Measurements from ENCODE around the gene LUZP4. TPM values are rescaled to one million over a fixed set of nuclear protein-coding genes. Genes with fewer than 3 reads are reported as not detected.

LUZP4 gene
- total RNA-seq, 1 experiment from 2014 or later = not detected

DNA sequence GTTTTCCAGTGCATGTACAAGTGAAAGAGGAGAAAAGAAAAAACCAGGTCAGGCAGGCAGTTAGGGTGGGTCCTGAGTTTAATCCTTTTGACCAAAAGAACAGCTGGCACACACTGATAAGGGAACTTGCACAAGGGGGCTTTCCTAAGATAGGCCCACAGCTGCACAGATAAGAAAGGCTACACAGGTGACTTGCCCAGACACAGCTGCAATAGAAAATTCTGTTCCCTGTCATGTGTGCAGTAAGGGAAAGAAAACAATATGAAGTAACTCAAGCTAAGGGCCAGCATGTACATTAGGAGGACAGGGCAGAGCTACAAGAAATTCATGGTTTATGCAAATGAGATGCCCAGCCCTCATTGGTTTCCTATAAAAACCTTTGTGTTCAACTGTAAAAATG is 32.9 kb downstream of the LUZP4 start:
- H3K79me2 ChIP-seq (ENCODE audit: insufficient read depth, low read length) = no peaks in the 10 kb centered on the region
- no peak overlapping the region for H2AFZ ChIP-seq (ENCODE audit: low read depth, low read length, poor library complexity, severe bottlenecking)
- no peaks in the 10 kb centered on the region for H3K27me3 ChIP-seq (ENCODE audit: insufficient read depth, low read length)
- no peaks in the 10 kb centered on the region for H3K9me3 ChIP-seq (ENCODE audit: control insufficient read depth in 1 of 2, insufficient read depth in 1 of 2, low read depth in 1 of 2, low read length in 2 of 2)
- TF ChIP-seq JUND (IDR thresholded peaks at IDR 0.05) (no peak), EZH2phosphoT487 (IDR thresholded peaks at IDR 0.05; ENCODE audit: borderline replicate concordance) (no peak), ZFX (IDR thresholded peaks at IDR 0.05) (no peak), ELF1 (IDR thresholded peaks at IDR 0.05; ENCODE audit: borderline replicate concordance, low read depth) (no peak), POLR2A (IDR thresholded peaks at IDR 0.05; ENCODE audit: borderline replicate concordance, extremely low read depth, insufficient read depth, insufficient read length) (no peak), EZH2 (IDR thresholded peaks at IDR 0.05) (no peak), SRF (IDR thresholded peaks at IDR 0.05; ENCODE audit: low read depth) (no peak), EGR1 (IDR thresholded peaks at IDR 0.05; ENCODE audit: low read depth) (no peak), SIN3A (IDR thresholded peaks at IDR 0.05; ENCODE audit: low read depth) (no peak), ZNF274 (IDR thresholded peaks at IDR 0.05; ENCODE audit: low read depth, low read length) (no peak), CEBPB (IDR thresholded peaks at IDR 0.05; ENCODE audit: low read depth) (no peak), CBX3 (IDR thresholded peaks at IDR 0.05; ENCODE audit: low read depth) (no peak), POLR2AphosphoS5 (IDR thresholded peaks at IDR 0.05; ENCODE audit: low read depth, low read length) (no peak), RAD21 (IDR thresholded peaks at IDR 0.05; ENCODE audit: low read depth) (no peak), ATF3 (IDR thresholded peaks at IDR 0.05) (no peak)
- TF ChIP-seq, protein P1, sequence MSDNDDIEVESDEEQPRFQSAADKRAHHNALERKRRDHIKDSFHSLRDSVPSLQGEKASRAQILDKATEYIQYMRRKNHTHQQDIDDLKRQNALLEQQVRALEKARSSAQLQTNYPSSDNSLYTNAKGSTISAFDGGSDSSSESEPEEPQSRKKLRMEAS (IDR thresholded peaks at IDR 0.05) = no peak
- BruUV-seq (replicated peaks) = no TSS peak
- no peak for ATAC-seq
- ChIA-PET POLR2A (no interaction called here), RAD21 (ENCODE audit: low non-redundant PET in 1 of 2, low total read pairs in 2 of 2, uncharacterized antibody in 2 of 2, unreplicated experiment in 2 of 2) (no interaction called here), CTCF (no interaction called here)
- H3K4me1 ChIP-seq (ENCODE audit: control insufficient read depth in 1 of 2, insufficient read depth in 2 of 2, low read length in 2 of 2) = no peaks in the 10 kb centered on the region
- no peak overlapping the region for H3K4me3 ChIP-seq (replicated peaks in 1 of 2; ENCODE audit: low read depth in 1 of 2, low read length in 2 of 2)
- H3K27ac ChIP-seq (ENCODE audit: low read depth, low read length) = no peak overlapping the region
- no peaks in the 10 kb centered on the region for H3K9me2 ChIP-seq (ENCODE audit: insufficient read depth)
- H3K36me3 ChIP-seq (ENCODE audit: control insufficient read depth in 1 of 2, insufficient read depth in 2 of 2, low read length in 2 of 2) = no peaks in the 10 kb centered on the region
- no peak overlapping the region for H3K4me2 ChIP-seq (ENCODE audit: low read length)
- intact Hi-C loops (cut with micrococcal nuclease) = no loop called here
- no peaks in the 10 kb centered on the region for H4K20me1 ChIP-seq (ENCODE audit: insufficient read depth)
- no peak overlapping the region for H3K9ac ChIP-seq (ENCODE audit: low read length)
- DNase-seq (ENCODE audit: low read depth, low spot score) = no peak

Measured in HCT116 (cell line).